Measurements from ENCODE around the gene GALNT14.

The GALNT14 gene

GRCh38 chr2:31134480-31134879 lies 3.8 kb downstream of the GALNT14 start:
- DNase-seq = no peak

DNA sequence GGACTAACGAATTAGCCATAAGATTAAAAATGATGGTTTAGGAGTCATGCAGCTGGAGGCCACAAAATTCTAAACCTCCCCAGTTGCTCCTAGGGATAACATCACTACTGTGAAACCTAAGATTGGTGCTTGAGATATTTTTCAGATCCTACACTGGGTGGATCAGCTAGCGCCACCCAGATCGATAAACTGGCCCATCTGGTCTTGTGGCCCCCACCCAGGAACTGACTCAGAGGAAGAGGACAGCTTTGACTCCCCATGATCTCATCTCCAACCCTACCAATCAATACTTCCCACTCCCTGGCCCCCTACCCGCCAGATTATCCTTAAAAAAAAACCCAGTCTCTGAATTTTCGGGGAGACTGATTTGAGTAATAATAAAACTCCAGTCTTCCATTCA lies 5.5 kb downstream of the GALNT14 start:
- DNase-seq = no peak

GRCh38 chr2:31131871-31132270 lies 6.4 kb downstream of the GALNT14 start:
- DNase-seq = no peak

GRCh38 chr2:31129375-31130171 lies 8.7 kb downstream of the GALNT14 start:
- DNase-seq = no peak

GRCh38 chr2:31127931-31128330 lies 10.3 kb downstream of the GALNT14 start:
- no peak for DNase-seq

DNA sequence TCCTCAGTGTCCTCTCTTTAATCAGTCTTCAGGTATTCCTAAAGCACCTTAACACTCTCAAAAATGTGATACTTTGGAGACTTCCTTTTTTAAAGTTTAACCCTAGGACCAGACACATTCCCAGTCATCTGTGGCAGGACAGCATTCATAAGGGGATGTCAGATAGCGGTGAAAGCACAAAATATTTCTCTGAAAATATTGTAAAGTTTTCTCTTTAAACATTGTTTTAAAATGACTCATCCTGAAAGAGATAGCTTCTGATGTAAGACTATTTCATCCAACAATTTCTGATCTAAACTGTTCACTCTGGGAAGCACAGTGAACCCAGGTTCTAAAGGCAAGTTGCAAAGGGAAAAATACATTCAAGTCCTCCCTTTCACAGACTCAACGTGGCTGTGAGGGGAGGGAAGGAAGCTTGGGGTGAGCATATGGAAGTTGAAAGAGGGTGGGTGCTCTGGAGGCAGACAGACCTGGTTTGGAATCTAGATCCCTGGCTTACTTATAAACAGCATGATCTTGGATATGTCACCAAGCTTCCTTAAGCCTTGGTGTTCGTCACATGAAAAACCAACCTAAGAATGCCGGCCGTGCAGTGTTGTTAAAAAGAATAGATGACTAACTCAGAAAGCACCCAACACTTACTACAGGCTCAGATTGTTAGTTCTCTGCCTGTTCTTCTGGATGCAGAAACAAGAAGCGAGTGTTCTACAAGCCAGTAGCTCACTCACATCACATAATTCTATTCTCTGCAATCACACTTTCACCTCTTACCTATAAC lies 12.1 kb downstream of the GALNT14 start:
- DNase-seq = no peak

DNA sequence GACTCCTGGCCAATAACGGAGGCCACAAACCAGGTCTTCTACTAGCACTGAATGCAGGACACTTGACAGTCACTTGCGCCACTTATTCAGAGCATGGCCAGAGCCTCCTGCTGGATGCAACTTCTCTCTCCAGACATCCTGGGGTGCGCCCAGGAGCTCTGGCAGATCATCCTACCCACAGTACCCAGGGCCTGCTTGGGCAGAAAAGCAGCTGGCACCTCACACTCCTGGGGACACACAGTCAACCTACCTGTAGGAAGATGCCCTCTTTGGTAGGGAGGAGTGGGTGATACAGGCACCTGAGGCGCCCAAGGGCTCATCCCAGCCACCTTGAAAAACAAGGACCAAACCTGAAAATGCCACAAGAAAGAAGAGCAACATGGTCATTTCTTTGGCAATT lies 13.3 kb downstream of the GALNT14 start:
- no peak for DNase-seq

DNA sequence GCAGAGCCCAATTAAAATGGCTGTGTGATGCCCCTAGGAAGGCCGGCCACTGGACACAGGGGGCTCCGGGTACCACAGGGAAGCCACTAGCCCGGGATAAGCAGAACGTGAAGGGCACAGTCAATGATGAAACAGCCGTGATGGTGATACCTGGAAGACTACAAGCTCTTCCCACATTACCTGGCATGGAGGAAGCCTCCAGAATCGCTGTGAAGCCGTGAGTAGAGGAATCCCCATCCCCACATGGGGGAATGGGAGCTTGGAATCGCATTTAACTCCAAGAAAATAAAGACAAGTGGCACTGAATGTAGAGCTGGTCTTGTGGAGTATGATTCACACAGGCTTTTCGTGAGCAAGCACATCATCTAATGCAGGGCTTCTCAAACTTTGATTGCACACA lies 16.1 kb downstream of the GALNT14 start:
- no peak for DNase-seq

GRCh38 chr2:31113765-31114164 lies 24.5 kb downstream of the GALNT14 start:
- no peak for DNase-seq

- DNase-seq = no peak
Observed at GRCh38 chr2:31112544-31112943, 25.7 kb downstream of the GALNT14 start.

DNA sequence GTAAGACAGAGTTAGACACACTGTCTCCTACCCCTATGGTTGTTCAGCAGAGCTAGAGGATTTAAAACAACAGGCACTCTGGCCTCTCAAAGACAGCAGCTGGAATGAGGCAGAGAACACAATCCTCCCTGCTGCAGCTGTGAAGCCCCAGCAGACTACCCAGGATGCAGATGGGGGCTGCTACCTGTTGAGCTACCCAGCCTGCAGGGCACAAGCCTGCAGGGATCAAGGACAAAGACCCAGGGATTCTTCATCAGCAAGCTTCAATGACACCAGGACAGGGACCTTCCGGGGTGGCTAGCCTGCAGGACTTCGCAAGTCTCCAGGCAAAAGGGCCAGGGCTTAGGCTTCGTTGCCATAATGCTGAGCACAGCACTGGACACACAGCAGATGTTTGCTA lies 27.2 kb downstream of the GALNT14 start:
- no peak for DNase-seq

GRCh38 chr2:31110431-31110830 lies 27.8 kb downstream of the GALNT14 start:
- DNase-seq = no peak

DNA sequence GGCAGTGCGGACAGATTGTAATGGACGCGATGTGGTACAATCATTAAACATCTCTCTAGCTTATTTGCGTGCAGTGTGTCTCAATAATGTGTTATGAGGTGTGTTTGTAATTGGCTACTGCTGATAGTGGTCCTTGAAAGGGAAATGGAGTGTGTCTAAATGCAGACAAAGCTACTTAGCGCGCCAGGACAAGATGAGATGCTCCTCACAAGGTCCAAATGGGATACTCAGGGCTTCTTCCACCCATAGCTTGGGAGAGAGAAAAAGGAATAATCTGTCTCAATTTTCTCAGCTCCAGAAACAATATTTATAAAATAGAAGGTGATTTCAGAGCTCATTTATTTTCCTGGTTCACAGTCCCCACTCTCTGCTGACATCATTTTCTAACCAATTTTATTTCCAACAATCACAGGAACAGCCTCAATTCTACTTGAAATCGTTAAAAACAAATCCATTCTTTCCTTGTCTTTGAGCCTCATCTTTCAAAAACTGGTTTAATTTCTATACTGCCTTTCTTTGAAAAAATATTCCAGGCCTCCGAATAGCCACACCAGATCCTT lies 28.5 kb downstream of the GALNT14 start:
- DNase-seq = no peak

DNA sequence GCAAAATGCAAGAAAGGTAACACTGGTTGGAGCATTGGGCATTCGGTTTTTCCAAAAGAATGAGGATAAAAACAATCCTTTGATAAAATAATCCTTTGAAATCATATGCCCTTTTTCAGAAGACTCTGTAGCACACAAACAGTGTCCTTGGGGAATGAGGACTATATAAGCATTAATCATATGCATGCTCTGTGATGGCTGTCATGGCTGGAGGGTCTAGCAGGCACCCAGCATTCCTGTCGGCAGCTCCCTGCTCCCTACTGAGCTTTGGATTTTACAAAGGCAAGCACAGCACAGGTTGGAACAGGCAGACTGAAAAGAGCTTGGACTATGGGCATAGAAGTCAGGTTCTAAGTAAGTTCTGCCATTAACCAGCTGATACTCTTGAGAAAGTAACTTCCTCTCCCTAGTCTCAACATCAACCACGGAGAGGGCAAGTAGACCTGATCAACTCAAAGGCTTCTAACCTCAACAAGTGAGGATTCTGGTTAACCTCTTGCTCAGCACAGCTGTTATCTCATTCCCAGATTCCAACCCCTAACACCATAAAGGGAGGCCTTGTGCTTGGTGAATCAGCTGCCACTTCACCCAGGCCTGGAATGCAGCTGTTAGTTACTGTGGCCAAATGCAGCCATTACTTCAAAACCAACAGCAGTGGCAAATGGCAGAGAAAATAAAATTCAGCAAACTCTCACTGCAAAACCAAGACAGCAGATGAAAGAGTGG lies 29.5 kb downstream of the GALNT14 start:
- DNase-seq = no peak

DNA sequence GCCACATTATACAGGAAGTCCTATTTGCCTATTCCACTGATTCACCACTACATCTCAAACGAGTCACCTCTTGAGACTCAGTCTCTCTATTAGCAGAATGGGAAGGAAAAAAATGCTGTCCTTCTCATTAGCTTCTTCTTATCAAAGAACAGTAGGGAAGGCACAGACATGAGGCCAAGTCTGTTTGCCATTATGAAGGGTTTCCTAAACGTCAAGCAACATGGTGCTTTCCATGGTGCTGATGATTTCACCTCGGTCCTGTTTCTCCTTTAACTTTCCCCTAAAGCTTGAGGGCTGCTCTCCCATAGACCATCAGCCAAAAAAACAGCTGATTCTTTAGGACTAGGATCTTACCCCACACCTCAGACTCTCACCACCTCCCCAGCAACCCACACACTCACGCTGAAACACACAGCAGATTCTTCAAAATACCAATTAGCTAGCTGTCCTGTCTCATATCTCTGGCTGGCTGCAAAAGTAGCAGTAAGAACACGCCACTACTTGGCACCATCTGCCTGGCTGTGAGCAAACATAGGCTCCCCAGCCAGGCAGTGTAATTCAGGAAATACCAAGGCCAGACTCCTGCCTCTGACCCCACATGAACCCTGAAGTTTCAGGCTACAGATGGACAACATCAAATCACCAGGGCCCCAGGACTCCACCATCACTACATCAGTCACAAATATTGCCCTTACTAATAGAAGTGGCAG lies 30.5 kb downstream of the GALNT14 start:
- no peak for DNase-seq

DNA sequence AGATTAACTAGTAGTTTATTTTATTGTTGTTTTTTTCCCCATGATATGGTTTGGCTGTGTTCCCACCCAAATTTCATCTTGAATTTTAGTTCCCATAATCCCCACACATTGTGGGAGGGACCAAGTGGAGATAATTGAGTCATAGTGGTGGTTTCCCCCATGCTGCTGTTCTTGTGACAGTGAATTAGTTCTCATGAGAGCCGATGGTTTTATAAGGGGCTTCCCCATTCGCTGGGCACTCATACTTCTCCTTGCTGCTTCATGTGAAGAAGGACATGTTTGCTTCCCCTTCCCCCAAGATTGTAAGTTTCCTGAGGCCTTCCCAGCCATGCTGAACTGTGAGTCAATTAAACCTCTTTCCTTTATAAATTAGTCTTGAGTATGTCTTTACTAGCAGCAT lies 36.5 kb downstream of the GALNT14 start:
- no peak for DNase-seq

- DNase-seq = no peak
Observed at GRCh38 chr2:31097962-31098613, 40.2 kb downstream of the GALNT14 start.

GRCh38 chr2:31090188-31090587 lies 48.1 kb downstream of the GALNT14 start:
- DNase-seq = no peak

- no peak for DNase-seq
Observed at GRCh38 chr2:31089645-31090044, 48.6 kb downstream of the GALNT14 start.

- no peak for DNase-seq
Observed at GRCh38 chr2:31088504-31089195, 49.6 kb downstream of the GALNT14 start.

GRCh38 chr2:31087491-31087890 lies 50.7 kb downstream of the GALNT14 start:
- no peak for DNase-seq

DNA sequence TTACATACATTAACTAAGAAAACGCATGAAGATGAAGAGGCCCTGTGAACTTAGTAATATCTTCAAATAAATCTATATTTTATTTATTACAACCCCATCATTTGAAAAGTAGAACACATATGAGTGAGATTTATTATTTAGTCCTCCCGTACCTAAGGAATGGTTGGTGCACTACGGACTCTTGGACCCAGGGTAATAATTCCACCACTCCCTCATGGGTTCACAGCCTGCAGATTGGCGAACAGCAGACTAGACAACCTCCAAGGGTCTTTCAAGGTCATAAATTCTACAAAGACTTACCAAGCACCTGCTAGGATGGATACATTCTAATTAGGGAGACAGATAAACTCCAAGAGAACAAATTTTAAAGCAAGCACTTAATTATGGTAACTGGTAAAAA lies 51.6 kb downstream of the GALNT14 start:
- no peak for DNase-seq
